ENCODE data around the gene HTT.
A peak's percentile ranks its signal among the peaks of the same experiment; 100 is the strongest.

The HTT gene

GRCh38 chr4:3177905-3178304, 103.4 kb downstream of the HTT start:
- DNase-seq, result no peak

DNA sequence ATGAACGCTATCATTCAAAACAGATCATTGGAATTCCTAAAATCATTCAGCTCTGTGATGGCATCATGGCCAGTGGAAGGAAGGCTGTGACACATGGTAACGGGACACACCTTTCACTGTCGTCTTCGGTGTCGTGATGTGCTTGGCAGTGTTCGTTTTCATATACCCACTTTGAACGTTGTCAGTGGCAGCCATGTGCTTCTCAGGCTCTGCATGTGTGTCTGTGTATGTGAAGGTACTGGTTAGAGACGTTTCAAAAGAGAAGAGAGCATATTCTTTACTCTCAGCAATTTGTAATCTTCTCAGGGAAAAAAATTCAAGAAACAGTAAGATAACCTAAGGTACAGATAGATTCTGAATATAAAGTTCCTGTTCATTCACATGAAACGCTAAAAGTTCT, 103.9 kb downstream of the HTT start:
- no peak for DNase-seq

DNA sequence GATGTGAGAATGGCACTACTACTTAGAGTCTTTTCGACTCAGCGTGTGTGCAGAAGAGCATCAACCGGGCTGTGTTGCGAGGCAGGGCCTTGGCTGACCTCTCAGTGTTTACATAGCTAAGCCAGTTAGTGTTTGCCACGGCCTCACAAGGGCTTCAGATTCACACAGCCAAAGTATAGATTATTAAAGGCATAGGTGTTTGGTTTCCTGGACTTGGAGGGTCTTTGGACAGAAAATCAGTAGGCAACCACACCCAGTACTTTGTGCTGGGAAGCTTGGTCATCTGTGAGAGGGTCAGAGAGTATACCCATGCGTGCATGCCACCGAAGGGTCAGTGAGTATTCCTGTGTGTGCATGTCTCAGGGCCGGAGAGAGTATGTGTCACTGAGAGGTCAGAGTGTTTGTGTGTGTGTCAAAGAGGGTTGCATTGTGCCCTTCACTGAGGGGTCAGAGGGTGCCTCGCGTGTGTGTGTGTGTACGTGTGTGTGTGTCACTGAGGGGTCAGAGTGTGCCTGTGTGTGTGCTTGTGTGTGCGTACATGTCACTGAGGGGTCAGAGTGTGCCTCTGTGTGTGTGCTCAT, 104.7 kb downstream of the HTT start:
- DNase-seq, result no peak

GRCh38 chr4:3183008-3183407, 108.5 kb downstream of the HTT start:
- no peak for DNase-seq

DNA sequence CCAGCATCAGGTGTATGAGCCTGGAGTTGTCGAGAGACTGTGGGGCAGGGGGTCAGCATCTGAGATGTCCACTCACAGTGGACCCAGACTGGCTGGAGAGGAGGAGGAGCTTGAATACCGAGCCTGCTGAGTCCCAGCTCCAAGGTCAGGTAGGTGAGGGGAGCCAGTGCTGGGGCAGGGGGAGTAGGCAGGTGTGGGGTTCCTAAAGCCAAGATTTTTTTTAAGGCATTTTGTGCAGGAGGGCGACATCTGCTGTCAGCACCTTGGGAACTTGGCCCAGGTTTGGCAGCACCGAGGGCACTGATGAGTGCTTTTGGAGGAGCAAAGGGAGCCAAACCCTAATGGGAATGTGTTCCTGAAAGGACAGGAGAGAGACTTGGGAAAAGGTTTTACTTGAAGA, 110.2 kb downstream of the HTT start:
- no peak for DNase-seq

GRCh38 chr4:3186609-3187008, 112.1 kb downstream of the HTT start:
- no peak for DNase-seq

- no peak for DNase-seq
These were observed 113.6 kb downstream of the HTT start for GRCh38 chr4:3188118-3188517.

GRCh38 chr4:3189459-3189858, 115.0 kb downstream of the HTT start:
- DNase-seq, result no peak

- no peak for DNase-seq
These were observed 116.1 kb downstream of the HTT start for GRCh38 chr4:3190549-3190948.

- no peak for DNase-seq
These were observed 117.7 kb downstream of the HTT start for GRCh38 chr4:3192188-3192587.

DNA sequence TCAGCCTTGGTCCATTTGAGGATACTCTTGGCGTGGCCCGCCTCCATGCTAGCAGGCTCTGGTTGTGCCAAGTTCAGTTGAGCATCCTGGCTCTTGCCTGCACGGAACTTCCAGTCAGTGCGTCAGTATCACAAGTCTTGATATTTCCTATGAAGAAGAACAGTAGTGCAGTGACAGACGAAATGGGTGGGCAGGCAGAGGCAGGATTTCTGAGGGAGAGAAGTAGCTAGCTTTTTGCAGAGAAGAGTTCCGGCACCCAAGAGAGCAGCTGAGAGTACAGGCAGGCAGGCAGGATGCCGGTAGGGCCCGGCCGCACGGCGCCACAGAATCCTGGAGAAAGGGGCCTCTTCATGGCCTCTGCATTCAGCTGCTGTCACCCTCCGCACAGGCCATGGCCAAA, 118.3 kb downstream of the HTT start:
- no peak for DNase-seq

DNA sequence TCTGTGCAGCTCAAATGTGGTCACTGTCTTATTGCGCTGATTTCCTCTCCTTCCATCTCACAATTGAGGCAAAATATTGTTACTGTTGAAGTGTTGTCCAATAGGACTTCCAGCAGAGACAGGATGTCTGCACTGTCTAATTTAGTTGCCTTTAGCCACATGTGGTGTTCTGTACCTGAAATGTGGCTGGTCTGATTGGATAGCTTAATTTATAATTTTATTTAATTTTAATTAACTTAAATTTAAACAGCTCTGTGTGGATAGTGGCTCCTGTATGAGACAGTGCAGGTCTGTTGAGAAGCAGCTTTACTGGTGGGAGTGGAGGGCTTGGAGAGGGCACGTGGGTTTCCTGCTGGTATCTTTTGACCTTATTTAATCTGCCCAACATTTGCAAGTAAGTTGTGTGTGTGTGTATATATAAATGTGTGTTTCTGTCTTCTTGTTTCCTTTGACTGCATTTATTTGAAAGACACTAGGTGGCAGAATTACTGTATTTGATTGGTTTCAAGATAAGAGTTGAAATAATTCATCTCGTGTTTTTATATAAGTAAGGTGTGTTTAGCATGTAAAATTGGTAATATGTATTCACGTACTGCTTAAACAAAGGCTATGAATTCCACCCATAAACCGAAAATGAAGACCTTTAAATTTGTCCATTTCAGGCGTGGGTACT, 119.2 kb downstream of the HTT start:
- peak; percentile 6 for DNase-seq

- DNase-seq, result no peak
These were observed 122.3 kb downstream of the HTT start for GRCh38 chr4:3196670-3197359.

- no peak for DNase-seq
These were observed 123.1 kb downstream of the HTT start for GRCh38 chr4:3197366-3198105.

DNA sequence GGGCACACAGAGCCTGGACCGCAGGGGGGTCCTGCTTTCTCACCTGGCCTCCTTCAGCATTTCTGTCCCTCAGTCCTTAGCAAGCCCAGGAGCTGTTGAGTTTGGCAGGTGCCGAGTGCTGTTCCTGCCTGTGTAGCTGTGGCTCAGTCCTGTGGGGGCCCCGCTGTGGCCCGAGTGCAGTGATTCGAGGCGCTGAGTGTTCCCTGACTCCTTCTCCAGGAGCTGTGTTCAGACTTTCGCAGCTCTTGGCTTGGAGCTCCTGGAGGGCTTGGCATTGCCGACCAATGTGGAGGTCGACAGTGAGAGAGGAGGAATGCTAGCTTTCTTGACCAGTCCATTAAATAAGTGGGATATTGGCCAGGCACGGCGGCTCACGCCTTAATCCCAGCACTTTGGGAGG, 124.4 kb downstream of the HTT start:
- DNase-seq, result no peak

DNA sequence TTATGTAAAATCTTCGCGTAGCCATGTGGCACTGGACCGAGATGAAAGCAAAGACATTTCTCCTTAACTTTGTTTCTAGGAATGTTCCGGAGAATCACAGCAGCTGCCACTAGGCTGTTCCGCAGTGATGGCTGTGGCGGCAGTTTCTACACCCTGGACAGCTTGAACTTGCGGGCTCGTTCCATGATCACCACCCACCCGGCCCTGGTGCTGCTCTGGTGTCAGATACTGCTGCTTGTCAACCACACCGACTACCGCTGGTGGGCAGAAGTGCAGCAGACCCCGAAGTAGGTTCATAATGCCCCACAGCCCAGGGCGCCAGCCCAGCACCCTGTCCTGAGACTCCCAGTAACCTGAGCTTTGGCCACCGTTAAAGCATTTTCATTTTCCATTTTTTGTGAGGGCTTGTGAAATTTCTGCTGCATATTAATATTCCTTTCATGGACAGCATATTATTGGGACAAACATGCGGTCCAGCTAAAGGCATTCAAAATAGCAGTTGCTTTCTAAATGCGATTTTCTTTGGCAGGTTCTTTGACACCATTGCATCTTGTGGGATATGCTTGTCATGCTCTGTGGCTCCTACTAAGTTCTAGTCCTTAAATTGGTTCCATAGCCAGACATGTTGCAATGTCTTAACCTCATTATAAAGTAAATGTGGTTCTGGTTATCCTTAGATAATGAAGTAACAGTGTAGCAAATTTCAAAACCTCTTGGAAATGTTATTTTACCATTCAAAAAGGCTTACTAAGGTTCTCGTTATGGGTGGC, 125.4 kb downstream of the HTT start:
- DNase-seq, result no peak

DNA sequence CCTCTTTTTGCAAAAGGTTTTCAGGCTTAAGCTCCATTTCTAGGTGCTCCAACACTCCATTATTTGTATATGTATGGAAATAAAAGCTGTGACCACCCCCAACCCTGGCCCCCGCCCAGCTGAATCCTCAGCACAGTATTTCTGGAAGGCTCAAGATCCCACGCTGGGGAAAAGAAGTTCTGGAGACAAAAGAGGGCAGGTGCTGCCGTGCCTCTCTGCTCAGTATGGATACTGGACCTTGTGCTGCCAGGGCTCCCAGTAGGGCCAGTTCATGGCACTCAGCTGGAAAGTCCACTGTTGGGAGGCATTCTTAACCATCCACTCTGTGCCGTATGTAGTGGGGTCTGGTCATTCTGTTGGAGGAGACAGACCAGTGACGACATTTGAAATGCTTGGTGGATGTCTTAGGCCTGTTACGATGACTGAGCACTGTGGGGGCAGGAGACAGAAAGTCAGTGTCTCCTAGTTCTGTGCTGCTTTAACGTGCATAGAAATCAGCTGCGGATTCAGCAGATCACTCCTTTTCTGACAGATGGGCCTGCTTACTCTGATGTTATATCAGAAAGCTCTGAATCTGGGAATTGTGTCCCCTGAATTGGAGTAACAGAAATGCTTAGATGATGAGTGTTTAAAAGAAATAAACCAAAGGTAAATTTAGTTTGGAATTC, 126.1 kb downstream of the HTT start:
- no peak for DNase-seq

DNA sequence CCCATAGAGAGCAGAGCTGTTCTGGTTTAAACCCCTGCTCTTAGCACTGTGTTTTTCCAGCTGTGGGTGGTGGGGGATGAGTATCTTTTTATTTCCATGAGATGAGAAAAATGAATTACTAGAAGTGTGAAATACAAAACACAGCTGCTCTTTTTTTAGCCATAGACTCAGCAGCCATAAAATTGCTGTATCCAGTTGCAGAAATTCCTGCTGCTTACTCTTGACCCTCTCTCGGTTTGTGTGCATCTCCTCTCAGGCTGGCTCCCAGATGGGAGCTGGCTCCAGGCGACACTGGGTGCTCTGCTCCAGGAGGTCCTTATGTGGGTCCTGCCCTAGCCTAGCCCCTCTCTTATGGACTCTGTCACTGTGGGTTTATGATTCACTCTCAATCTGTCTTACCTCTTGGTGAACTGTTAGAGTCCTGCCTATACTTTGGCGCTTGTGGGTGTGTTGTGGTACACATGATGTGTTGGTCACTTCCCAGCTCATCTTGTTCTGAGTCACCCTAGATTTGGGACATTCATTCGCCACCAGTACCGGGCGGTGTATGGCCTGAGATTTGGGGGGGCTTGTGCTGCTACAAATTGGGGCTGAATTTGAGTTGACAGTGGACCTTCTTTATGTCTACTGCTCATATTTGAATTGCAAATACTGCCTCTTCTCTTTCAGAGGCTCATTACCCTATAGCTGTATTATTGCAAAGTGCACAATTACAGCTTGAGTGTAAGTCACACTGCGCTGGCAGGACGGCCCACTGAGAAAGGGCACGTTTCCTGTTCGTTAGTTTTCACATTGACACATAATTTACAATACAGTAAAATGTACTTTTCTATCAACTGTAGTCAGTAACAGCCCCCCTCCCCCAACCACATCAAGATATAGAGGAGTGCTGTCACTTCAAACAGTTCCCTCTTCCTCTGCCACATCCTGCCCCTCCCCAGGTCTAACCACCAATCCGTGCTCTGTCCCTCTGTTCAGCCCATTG, 127.5 kb downstream of the HTT start:
- DNase-seq, result no peak

GRCh38 chr4:3202836-3203820, 128.6 kb downstream of the HTT start:
- no peak for DNase-seq

DNA sequence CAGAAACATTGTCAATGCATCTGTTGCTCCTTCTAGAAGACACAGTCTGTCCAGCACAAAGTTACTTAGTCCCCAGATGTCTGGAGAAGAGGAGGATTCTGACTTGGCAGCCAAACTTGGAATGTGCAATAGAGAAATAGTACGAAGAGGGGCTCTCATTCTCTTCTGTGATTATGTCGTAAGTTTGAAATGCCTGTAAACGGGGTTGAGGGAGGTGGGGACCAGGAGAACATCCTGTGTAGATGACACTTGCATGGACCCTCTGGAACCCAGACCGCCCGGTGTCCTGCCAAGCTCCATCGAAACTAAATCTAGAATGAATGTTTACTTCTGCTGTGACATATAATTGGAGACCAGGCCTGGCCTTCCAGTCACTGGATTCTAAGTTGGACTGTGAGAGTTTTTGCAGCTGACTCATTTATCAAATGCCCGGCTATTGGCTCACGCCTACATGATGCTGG, 129.5 kb downstream of the HTT start:
- peak; percentile 18 for DNase-seq
